Activated CD4-positive, alpha-beta T cell treated with anti-CD3 and anti-CD28 coated beads, Interleukin-2, amount 50 U/mL, for 16 hours (primary cell): ENCODE measurements around the gene RAB7B.

ENCODE experiments used
- DNase-seq: peaks from one replicate; pipeline ENCODE4 v3.0.0-alpha.2; 2020

RAB7B gene

GRCh38 chr1:205972491-205973168 lies 30.6 kb downstream of the RAB7B start:
- DNase-seq: no peak

GRCh38 chr1:205972081-205972480 lies 31.1 kb downstream of the RAB7B start:
- no peak for DNase-seq

- no peak for DNase-seq
Observed at GRCh38 chr1:205971082-205971481, 32.1 kb downstream of the RAB7B start.

GRCh38 chr1:205970486-205970885 lies 32.7 kb downstream of the RAB7B start:
- DNase-seq: no peak

- no peak for DNase-seq
Observed at GRCh38 chr1:205969229-205969628, 34.0 kb downstream of the RAB7B start.

GRCh38 chr1:205967554-205968335 lies 35.5 kb downstream of the RAB7B start:
- DNase-seq: no peak

- no peak for DNase-seq
Observed at GRCh38 chr1:205965036-205965884, 37.9 kb downstream of the RAB7B start.

- DNase-seq: peak; percentile 18
Observed at GRCh38 chr1:205963352-205964155, 39.6 kb downstream of the RAB7B start.

GRCh38 chr1:205962821-205963221 lies 40.4 kb downstream of the RAB7B start:
- DNase-seq: no peak

- no peak for DNase-seq
Observed at GRCh38 chr1:205961991-205962820, 41.0 kb downstream of the RAB7B start.

GRCh38 chr1:205961405-205961804 lies 41.8 kb downstream of the RAB7B start:
- peak; percentile 45 for DNase-seq

GRCh38 chr1:205959789-205960188 lies 43.4 kb downstream of the RAB7B start:
- no peak for DNase-seq

- no peak for DNase-seq
Observed at GRCh38 chr1:205955499-205955898, 47.7 kb downstream of the RAB7B start.

- no peak for DNase-seq
Observed at GRCh38 chr1:205954819-205955404, 48.3 kb downstream of the RAB7B start.

GRCh38 chr1:205951746-205952145 lies 51.4 kb downstream of the RAB7B start:
- no peak for DNase-seq

- no peak for DNase-seq
Observed at GRCh38 chr1:205950826-205951549, 52.2 kb downstream of the RAB7B start.

GRCh38 chr1:205950280-205950679 lies 52.9 kb downstream of the RAB7B start:
- no peak for DNase-seq

GRCh38 chr1:205949753-205950152 lies 53.4 kb downstream of the RAB7B start:
- DNase-seq: no peak

GRCh38 chr1:205948886-205949285 lies 54.3 kb downstream of the RAB7B start:
- DNase-seq: no peak

GRCh38 chr1:205948039-205948438 lies 55.2 kb downstream of the RAB7B start:
- no peak for DNase-seq

- DNase-seq: no peak
Observed at GRCh38 chr1:205947024-205947423, 56.2 kb downstream of the RAB7B start.
